OCI-LY1 (cell line): Measurements from ENCODE around the gene PYROXD2.

Experiments
- H2AFZ ChIP-seq: fragments of 200-600 bp; sonication (generic), shearing (Covaris generic); 2 replicates; pipeline ENCODE4 v1.6.0; 2014; ENCODE audit warnings: antibody characterized with exemption, mild to moderate bottlenecking, low read length
- H3F3A ChIP-seq: fragments of 200-600 bp; sonication (generic), shearing (Covaris generic); 2 replicates; pipeline ENCODE4 v1.6.0; 2014; ENCODE audit warnings: mild to moderate bottlenecking, antibody characterized with exemption, low read length, moderate library complexity; ENCODE audit not compliant: insufficient read depth
- H3K27ac ChIP-seq: fragments of 200-600 bp; sonication (generic); 2 replicates; pipeline ENCODE4 v1.5.1; 2014; ENCODE audit warnings: low read length, mixed run types, mild to moderate bottlenecking, low read depth; ENCODE audit not compliant: poor library complexity, severe bottlenecking
- H3K27me3 ChIP-seq: fragments of 200-600 bp; sonication (generic); 2 replicates; pipeline ENCODE4 v1.6.0; 2014; ENCODE audit warnings: antibody characterized with exemption, mild to moderate bottlenecking, low read length, moderate library complexity; ENCODE audit not compliant: insufficient read depth
- H3K36me3 ChIP-seq: fragments of 200-600 bp; sonication (generic); 2 replicates; pipeline ENCODE4 v1.6.1; 2014; ENCODE audit warnings: mild to moderate bottlenecking, antibody characterized with exemption, low read length, moderate library complexity, mixed read lengths; ENCODE audit not compliant: insufficient read depth
- H3K4me1 ChIP-seq: fragments of 200-600 bp; sonication (generic); 2 replicates; pipeline ENCODE4 v1.5.1; 2014; ENCODE audit warnings: mild to moderate bottlenecking, low read length, moderate library complexity; ENCODE audit not compliant: insufficient read depth, severe bottlenecking
- H3K4me2 ChIP-seq: fragments of 200-600 bp; sonication (generic), shearing (Covaris generic); 2 replicates; pipeline ENCODE4 v1.6.1; 2014; ENCODE audit warnings: low read length
- H3K4me3 ChIP-seq: fragments of 200-600 bp; sonication (generic); 2 replicates; pipeline ENCODE4 v1.5.1; 2014; ENCODE audit warnings: low read length, low read depth, mild to moderate bottlenecking, mixed read lengths; ENCODE audit not compliant: poor library complexity, severe bottlenecking
- H3K79me2 ChIP-seq: fragments of 200-600 bp; shearing (Covaris generic); 2 replicates; pipeline ENCODE4 v1.6.1; 2016; ENCODE audit warnings: mixed run types, low read length, mixed read lengths; ENCODE audit not compliant: insufficient read depth
- H3K9ac ChIP-seq: fragments of 200-600 bp; sonication (generic), shearing (Covaris generic); 2 replicates; pipeline ENCODE4 v1.6.1; 2014; ENCODE audit warnings: mild to moderate bottlenecking, low read length, mixed read lengths
- H3K9me2 ChIP-seq: fragments of 200-600 bp; sonication (generic), shearing (Covaris generic); 2 replicates; pipeline ENCODE4 v1.6.1; 2014; ENCODE audit warnings: low read depth, mild to moderate bottlenecking, low read length, mixed read lengths
- H3K9me3 ChIP-seq: fragments of 200-600 bp; shearing (Covaris generic); 2 replicates; pipeline ENCODE4 v1.6.1; 2014; ENCODE audit warnings: low read length, mixed read lengths
- H4K20me1 ChIP-seq: fragments of 200-600 bp; sonication (generic), shearing (Covaris generic); 2 replicates; pipeline ENCODE4 v1.6.0; 2016; ENCODE audit warnings: mild to moderate bottlenecking, low read length; ENCODE audit not compliant: insufficient read depth
- EZH2 ChIP-seq: fragments of 200-600 bp; sonication (generic), shearing (Covaris generic); IDR thresholded peaks from 2 replicates; pipeline ENCODE4 v1.8.0; 2017; ENCODE audit warnings: borderline replicate concordance, mixed run types, mild to moderate bottlenecking, antibody characterized with exemption, low read length, moderate library complexity, mixed read lengths
- TF ChIP-seq, protein P1 (sequence below): fragments of 200-600 bp; sonication (generic), shearing (Covaris generic); IDR thresholded peaks from 2 replicates; pipeline ENCODE4 v1.5.1; 2017; ENCODE audit warnings: mild to moderate bottlenecking, antibody characterized with exemption, low read length, moderate library complexity, mixed read lengths

The PYROXD2 gene

DNA sequence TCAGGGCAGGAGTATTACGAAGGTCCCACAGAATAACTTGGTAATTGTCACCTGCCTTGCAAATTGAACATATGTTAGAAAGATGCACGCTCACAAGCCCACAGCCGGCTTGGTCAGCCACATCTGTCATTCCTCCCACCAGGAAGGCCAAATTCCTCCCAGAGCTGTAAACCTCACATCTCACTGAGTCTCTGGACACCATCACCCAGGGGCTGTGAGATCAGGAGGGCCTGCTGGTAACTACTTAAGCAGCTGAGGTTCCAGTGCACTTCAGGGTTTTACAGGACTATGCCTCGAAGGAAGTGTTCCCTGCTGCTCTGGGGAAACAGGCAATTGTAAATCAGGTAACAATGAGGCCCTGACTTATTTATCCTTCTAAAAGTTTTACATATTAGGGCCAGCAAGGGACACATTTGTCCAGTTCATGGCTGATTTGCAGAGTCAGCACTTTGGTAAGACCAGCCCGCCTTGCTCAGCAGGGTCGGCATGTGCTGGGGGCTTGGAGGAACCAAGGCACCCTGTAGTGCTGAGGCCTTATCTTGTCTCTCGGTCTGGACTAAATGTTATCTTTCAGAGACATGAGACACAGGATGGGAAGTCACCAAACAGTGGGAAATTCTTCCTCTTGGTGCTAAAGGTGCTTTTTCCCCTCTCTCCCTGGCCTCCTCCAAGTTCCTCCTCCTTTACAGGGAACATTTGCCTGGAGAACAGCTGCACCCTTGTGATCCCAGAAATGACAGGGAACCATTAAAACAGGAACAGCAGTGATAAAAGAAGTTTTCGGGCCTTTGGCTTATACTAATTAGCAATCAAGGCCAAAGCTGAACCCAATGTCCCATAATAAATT, 34.3 kb downstream of the PYROXD2 start:
- no peak for TF ChIP-seq EZH2
- TF ChIP-seq, protein P1, sequence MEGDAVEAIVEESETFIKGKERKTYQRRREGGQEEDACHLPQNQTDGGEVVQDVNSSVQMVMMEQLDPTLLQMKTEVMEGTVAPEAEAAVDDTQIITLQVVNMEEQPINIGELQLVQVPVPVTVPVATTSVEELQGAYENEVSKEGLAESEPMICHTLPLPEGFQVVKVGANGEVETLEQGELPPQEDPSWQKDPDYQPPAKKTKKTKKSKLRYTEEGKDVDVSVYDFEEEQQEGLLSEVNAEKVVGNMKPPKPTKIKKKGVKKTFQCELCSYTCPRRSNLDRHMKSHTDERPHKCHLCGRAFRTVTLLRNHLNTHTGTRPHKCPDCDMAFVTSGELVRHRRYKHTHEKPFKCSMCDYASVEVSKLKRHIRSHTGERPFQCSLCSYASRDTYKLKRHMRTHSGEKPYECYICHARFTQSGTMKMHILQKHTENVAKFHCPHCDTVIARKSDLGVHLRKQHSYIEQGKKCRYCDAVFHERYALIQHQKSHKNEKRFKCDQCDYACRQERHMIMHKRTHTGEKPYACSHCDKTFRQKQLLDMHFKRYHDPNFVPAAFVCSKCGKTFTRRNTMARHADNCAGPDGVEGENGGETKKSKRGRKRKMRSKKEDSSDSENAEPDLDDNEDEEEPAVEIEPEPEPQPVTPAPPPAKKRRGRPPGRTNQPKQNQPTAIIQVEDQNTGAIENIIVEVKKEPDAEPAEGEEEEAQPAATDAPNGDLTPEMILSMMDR, result no peak
- H3K4me2 ChIP-seq, result no peak overlapping the region

GRCh38 chr10:98378722-98379121, 36.3 kb downstream of the PYROXD2 start:
- H3K79me2 ChIP-seq, result no peaks in the 10 kb centered on the region
- no peak overlapping the region for H2AFZ ChIP-seq
- H3K4me3 ChIP-seq, result no peak overlapping the region
- no peak overlapping the region for H3K4me2 ChIP-seq
- H3K9me2 ChIP-seq, result no peaks in the 10 kb centered on the region
- no peaks in the 10 kb centered on the region for H3K27me3 ChIP-seq
- no peaks in the 10 kb centered on the region for H4K20me1 ChIP-seq
- TF ChIP-seq, protein P1, result no peak
- TF ChIP-seq EZH2, result no peak
- no peaks in the 10 kb centered on the region for H3K4me1 ChIP-seq
- no peaks in the 10 kb centered on the region for H3K36me3 ChIP-seq
- no peaks in the 10 kb centered on the region for H3F3A ChIP-seq
- H3K9ac ChIP-seq, result no peak overlapping the region
- H3K9me3 ChIP-seq, result no peaks in the 10 kb centered on the region
- no peak overlapping the region for H3K27ac ChIP-seq

More for the DNA sequence above, 34.3 kb downstream of the PYROXD2 start:
- H3K9me3 ChIP-seq, result no peaks in the 10 kb centered on the region
- no peak overlapping the region for H3K4me3 ChIP-seq
- H3K27ac ChIP-seq, result no peak overlapping the region
- H3K9me2 ChIP-seq, result no peaks in the 10 kb centered on the region
- H2AFZ ChIP-seq, result no peak overlapping the region
- H3K27me3 ChIP-seq, result no peaks in the 10 kb centered on the region
- no peaks in the 10 kb centered on the region for H3K4me1 ChIP-seq
- H3K79me2 ChIP-seq, result no peaks in the 10 kb centered on the region
- H3K9ac ChIP-seq, result no peak overlapping the region
- no peaks in the 10 kb centered on the region for H3K36me3 ChIP-seq
- no peaks in the 10 kb centered on the region for H4K20me1 ChIP-seq
- no peaks in the 10 kb centered on the region for H3F3A ChIP-seq

GRCh38 chr10:98377536-98377935, 37.4 kb downstream of the PYROXD2 start:
- H4K20me1 ChIP-seq, result no peaks in the 10 kb centered on the region
- TF ChIP-seq EZH2, result no peak
- TF ChIP-seq, protein P1, result no peak
- H3K4me2 ChIP-seq, result no peak overlapping the region
- H3K9ac ChIP-seq, result no peak overlapping the region
- no peaks in the 10 kb centered on the region for H3F3A ChIP-seq
- H3K27me3 ChIP-seq, result no peaks in the 10 kb centered on the region
- H3K4me1 ChIP-seq, result no peaks in the 10 kb centered on the region
- H3K36me3 ChIP-seq, result no peaks in the 10 kb centered on the region
- no peaks in the 10 kb centered on the region for H3K9me3 ChIP-seq
- no peaks in the 10 kb centered on the region for H3K79me2 ChIP-seq
- no peaks in the 10 kb centered on the region for H3K9me2 ChIP-seq
- H3K27ac ChIP-seq, result no peak overlapping the region
- no peak overlapping the region for H2AFZ ChIP-seq
- H3K4me3 ChIP-seq, result no peak overlapping the region
